Gastroesophageal sphincter (tissue), 4 donors: Measurements from ENCODE around the gene KCNJ3. TPM values are rescaled to one million over a fixed set of nuclear protein-coding genes. Genes with fewer than 3 reads are reported as not detected.
"Not testable (repeated sequence)": the region's sequence is repeated elsewhere in the genome, so short reads cannot be mapped to it uniquely, and the experiment has no call there.

Experiments used
- ATAC-seq: fragments of 150-250 bp; one replicate; pipeline ENCODE4 v1.9.1; 2016; ENCODE audit warnings: mild to moderate bottlenecking, moderate library complexity
- H3K27ac ChIP-seq, 4 donors: fragments of 200-600 bp; sonication (generic) in 3 of 4; 1 replicate in 3 of 4; 2 replicates in 1 of 4; pipeline ENCODE4 v1.5.1; 2016 to 2019
- H3K27me3 ChIP-seq: fragments of 200-600 bp; sonication (generic); one replicate; pipeline ENCODE4 v1.5.1; 2019
- H3K36me3 ChIP-seq, 2 donors: fragments of 200-600 bp; sonication (generic); one replicate each; pipeline ENCODE4 v1.5.1; 2019; ENCODE audit warnings: control low read depth in 1 of 2
- H3K4me1 ChIP-seq, 3 donors: fragments of 200-600 bp; sonication (generic); 1 replicate in 2 of 3; 2 replicates in 1 of 3; pipeline ENCODE4 v1.5.1; 2016 to 2019; ENCODE audit warnings: control low read depth in 2 of 3
- H3K4me3 ChIP-seq, 2 donors: fragments of 200-600 bp; sonication (generic); one replicate each; pipeline ENCODE4 v1.5.1; 2019; ENCODE audit warnings: mild to moderate bottlenecking in 1 of 2, moderate library complexity in 1 of 2
- H3K9me3 ChIP-seq, 3 donors: fragments of 200-600 bp; sonication (generic); one replicate each; pipeline ENCODE4 v1.5.1; 2017 to 2019; ENCODE audit warnings: control low read depth in 2 of 3
- EP300 ChIP-seq: sonication (generic); formaldehyde crosslinking; IDR thresholded peaks from one replicate; pipeline ENCODE4 v1.6.1; 2017; ENCODE audit warnings: antibody characterized with exemption, mild to moderate bottlenecking
- POLR2A ChIP-seq, 2 donors: fragments of 450-650 bp; IDR thresholded peaks; one replicate each; pipeline ENCODE4 v1.6.1; 2017; ENCODE audit warnings: antibody characterized with exemption in 2 of 2, mild to moderate bottlenecking in 2 of 2, moderate library complexity in 1 of 2
- POLR2AphosphoS5 ChIP-seq: sonication (generic); formaldehyde crosslinking; IDR thresholded peaks from one replicate; pipeline ENCODE4 v1.6.1; 2017; ENCODE audit warnings: antibody characterized with exemption
- WGBS, 2 donors: methylation state at CpG; one replicate each; pipeline ENCODE4 v1.1.5; 2018; ENCODE audit warnings: low coverage in 1 of 2; 5-methylcytosine and 5-hydroxymethylcytosine counted together
- total RNA-seq, 4 donors: library from RNA; depleted of rRNA; stranded (reverse); fragments of >200 nt; gene quantifications; one replicate each; pipeline ENCODE4 v1.1.0, GENCODE V29; 2016
- TF ChIP-seq, protein P1 (sequence below), 4 experiments: fragments of 200-600 bp in 2 of 4; fragments of 450-650 bp in 2 of 4; sonication (generic) in 1 of 4; IDR thresholded peaks; one replicate each; pipeline ENCODE4 v1.5.1; 2017 to 2019; ENCODE audit warnings: antibody characterized with exemption in 4 of 4, mild to moderate bottlenecking in 2 of 4, moderate library complexity in 2 of 4

KCNJ3 gene
- total RNA-seq, 4 donors from 2014 or later, result 0.94 to 5.3 (median 1.5) TPM

DNA sequence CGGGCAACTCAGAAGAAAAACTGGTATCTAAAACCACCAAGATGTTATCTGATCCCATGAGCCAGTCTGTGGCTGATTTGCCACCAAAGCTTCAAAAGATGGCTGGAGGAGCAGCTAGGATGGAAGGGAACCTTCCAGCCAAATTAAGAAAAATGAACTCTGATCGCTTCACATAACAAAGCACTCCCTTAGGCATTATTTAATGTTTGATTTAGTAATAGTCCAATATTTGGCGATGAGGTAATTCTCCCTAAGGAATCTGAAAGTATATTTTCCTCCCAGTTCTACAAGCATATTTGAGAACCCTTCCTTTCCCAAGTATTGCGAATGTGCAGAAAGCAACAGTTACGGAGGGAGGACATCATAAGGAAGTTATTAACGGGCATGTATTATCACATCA lies 156.6 kb downstream of the KCNJ3 start:
- Histone ChIP-seq H3K27ac (no peak overlapping the region), H3K9me3 (no peaks in the 10 kb centered on the region), H3K4me3 (no peak overlapping the region), H3K27me3 (no peaks in the 10 kb centered on the region), H3K4me1 (no peaks in the 10 kb centered on the region), H3K36me3 (no peaks in the 10 kb centered on the region)
- TF ChIP-seq, protein P1, sequence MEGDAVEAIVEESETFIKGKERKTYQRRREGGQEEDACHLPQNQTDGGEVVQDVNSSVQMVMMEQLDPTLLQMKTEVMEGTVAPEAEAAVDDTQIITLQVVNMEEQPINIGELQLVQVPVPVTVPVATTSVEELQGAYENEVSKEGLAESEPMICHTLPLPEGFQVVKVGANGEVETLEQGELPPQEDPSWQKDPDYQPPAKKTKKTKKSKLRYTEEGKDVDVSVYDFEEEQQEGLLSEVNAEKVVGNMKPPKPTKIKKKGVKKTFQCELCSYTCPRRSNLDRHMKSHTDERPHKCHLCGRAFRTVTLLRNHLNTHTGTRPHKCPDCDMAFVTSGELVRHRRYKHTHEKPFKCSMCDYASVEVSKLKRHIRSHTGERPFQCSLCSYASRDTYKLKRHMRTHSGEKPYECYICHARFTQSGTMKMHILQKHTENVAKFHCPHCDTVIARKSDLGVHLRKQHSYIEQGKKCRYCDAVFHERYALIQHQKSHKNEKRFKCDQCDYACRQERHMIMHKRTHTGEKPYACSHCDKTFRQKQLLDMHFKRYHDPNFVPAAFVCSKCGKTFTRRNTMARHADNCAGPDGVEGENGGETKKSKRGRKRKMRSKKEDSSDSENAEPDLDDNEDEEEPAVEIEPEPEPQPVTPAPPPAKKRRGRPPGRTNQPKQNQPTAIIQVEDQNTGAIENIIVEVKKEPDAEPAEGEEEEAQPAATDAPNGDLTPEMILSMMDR (IDR thresholded peaks at IDR 0.05), result no peak
- TF ChIP-seq POLR2AphosphoS5, result no peak
- TF ChIP-seq POLR2A (IDR thresholded peaks at IDR 0.05), result no peak
- no peak for TF ChIP-seq EP300
- 89 to 95% methylated on average over 6 of the region's 6 CpGs for WGBS, 2 donors
- no peak for ATAC-seq

DNA sequence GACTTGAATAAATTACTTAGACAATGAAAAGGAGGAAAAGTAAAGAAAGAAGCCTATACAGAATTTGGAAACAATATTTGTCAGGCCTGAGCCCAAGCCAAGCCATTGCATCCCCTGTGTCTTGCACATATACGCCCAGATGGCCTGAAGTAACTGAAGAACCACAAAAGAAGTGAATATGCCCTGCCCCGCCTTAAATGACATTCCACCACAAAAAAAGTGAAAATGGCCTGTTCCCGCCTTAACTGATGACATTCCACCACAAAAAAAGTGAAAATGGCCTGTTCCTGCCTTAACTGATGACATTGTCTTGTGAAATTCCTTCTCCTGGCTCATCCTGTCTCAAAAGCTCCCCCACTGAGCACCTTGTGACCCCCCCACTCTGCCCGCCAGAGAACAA lies 168.7 kb downstream of the KCNJ3 start:
- H3K36me3 ChIP-seq, H3K27ac ChIP-seq, H3K27me3 ChIP-seq, H3K4me1 ChIP-seq, ATAC-seq, H3K4me3 ChIP-seq, H3K9me3 ChIP-seq: not testable (repeated sequence)
- 72 to 87% methylated on average over 3 of the region's 4 CpGs for WGBS, 2 donors

DNA sequence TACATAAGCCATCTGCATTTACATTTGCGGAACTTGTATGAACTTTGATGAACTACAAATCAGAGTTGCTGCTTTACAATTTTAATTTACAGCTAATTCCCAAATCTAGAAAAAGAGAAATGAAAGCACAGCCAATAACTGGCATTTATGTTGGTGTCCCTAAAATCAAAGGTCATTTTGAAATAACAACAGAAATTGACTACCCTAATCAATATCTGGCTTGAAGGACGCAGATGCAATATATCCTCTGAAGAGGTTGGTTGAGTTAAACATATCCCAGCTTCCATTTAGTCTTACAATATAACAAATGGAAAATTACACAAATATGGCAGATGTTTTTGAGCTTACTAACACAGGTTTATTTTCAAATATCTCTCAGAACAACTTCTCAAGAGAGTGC lies 177.5 kb downstream of the KCNJ3 start:
- Histone ChIP-seq H3K4me1 (no peaks in the 10 kb centered on the region), H3K4me3 (no peak overlapping the region), H3K27me3 (no peaks in the 10 kb centered on the region), H3K27ac (no peak overlapping the region), H3K36me3 (no peaks in the 10 kb centered on the region), H3K9me3 (no peaks in the 10 kb centered on the region)
- ATAC-seq, result no peak
- 91 to 94% methylated on average over 2 of the region's 2 CpGs for WGBS, 2 donors
- TF ChIP-seq POLR2AphosphoS5 (no peak), POLR2A (IDR thresholded peaks at IDR 0.05) (no peak), EP300 (no peak)
- TF ChIP-seq, protein P1 (IDR thresholded peaks at IDR 0.05), result no peak

DNA sequence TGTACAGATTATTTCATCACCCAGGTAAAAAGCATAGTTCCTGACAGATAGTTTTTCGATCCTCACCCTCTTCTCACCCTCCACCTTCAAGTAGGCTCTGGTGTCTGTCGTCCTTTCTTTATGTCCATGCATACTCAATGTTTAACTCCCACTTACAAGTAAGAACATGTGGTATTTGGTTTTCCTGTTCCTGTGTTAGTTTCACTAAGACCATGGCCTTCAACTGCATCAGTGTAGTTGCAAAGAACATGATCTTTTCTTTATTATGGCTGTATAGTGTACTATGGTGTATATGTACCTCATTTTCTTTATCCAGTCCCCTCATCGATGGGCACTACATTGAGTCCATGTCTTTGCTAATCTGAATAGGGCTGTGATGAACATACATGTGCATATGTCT lies 184.2 kb downstream of the KCNJ3 start:
- Histone ChIP-seq H3K4me1 (no peaks in the 10 kb centered on the region), H3K9me3 (peaks cover 0 to 15% (median 0%) of the 10 kb centered on the region in 3 donors), H3K4me3 (no peak overlapping the region), H3K27me3 (no peaks in the 10 kb centered on the region), H3K27ac (no peak overlapping the region), H3K36me3 (no peaks in the 10 kb centered on the region)
- 79 to 91% methylated on average over 3 of the region's 3 CpGs for WGBS, 2 donors
- no peak for TF ChIP-seq EP300
- no peak for TF ChIP-seq POLR2A (IDR thresholded peaks at IDR 0.05)
- TF ChIP-seq POLR2AphosphoS5, result no peak
- TF ChIP-seq, protein P1 (IDR thresholded peaks at IDR 0.05), result no peak
- no peak for ATAC-seq

DNA sequence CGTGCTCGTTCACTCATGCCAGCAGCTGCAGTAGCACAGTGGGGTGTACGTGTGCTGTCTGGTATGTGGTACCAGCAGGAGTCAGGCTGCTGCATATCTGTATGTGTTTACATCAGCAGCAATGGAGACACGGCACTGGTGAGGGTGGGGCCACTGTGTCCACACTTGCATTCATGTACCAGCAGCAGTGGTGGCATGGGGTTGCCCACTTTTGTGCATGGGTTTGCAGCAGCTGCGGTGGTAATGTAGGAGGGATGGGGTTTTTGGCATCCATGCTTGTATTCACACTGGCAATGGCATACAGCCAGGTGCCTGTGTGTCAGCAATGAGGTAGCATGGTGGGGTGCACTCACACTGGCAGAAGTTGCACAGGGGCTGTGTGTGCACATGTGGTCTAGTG lies 187.8 kb downstream of the KCNJ3 start:
- Histone ChIP-seq H3K27me3 (no peaks in the 10 kb centered on the region), H3K4me3 (no peak overlapping the region), H3K36me3 (no peaks in the 10 kb centered on the region), H3K4me1 (no peaks in the 10 kb centered on the region), H3K9me3 (peaks cover 0 to 19% (median 0%) of the 10 kb centered on the region in 3 donors), H3K27ac (no peak overlapping the region)
- TF ChIP-seq EP300 (no peak), POLR2A (IDR thresholded peaks at IDR 0.05) (no peak), POLR2AphosphoS5 (no peak)
- TF ChIP-seq, protein P1 (IDR thresholded peaks at IDR 0.05), result no peak
- 100% methylated on average over 1 of the region's 5 CpGs; no CpG with 5 or more reads in 1 of the 2 donors for WGBS, 2 donors
- ATAC-seq, result no peak
